ENCODE data around the gene PRKG1.

The PRKG1 gene

DNA sequence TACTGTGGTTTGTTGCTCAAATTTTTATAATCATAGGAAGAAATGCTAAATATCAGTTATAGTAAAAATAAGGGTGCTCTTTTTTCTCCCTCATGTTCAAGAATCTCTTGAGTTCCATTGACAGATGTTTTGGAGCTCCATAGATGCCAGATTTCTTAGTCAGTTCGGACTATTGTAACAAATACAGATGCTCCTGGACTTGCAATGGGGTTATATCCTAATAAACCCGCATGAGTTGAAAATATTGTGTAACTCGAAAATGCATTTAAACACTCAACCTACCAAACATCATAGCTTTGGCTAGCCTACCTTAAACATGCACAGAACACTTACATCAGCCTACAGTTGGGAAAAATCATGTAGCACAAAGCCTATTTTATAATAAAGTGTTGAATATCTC, 725.8 kb downstream of the PRKG1 start:
- no peak for DNase-seq (ENCODE audit: low read depth)
- no peak for TF ChIP-seq CTCF (IDR thresholded peaks at IDR 0.05; ENCODE audit: insufficient read depth, low read depth, low read length, missing control alignments)
- H3K4me3 ChIP-seq (ENCODE audit: low read depth, low read length): no peak overlapping the region

DNA sequence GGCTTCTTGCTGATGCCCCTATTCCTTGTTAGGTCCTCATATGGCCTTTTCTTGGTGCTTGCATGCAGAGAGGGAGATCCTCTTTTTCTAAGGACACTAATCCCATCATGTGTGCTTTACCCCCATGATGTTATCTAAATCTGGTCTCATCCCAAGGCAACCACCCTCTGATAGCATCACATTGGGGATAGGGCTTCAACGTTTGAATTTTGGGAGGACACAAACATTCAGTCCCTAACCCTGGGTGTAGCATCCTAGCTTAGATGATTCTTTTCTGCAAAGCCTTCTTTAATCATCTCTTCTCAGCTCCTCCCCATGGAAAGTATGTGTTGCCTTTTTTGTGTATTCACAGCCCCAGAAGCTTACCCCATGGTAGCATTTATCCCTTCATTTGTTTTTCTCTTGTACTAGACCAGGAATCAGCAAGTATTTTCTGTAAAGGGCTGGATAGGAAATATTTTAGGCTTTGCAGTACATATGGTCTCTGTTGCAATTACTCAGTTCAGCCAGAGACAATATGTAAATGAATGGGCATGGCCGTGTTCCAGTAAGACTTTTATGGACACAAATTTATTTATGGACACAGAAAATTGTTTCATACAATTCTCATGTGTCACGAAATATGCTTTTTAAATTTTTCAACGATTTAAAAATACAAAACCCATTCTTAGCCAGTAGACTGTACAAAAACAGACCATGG, 726.6 kb downstream of the PRKG1 start:
- TF ChIP-seq CTCF (IDR thresholded peaks at IDR 0.05; ENCODE audit: insufficient read depth, low read depth, low read length, missing control alignments): no peak
- DNase-seq (ENCODE audit: low read depth): no peak
- no peak overlapping the region for H3K4me3 ChIP-seq (ENCODE audit: low read depth, low read length)

DNA sequence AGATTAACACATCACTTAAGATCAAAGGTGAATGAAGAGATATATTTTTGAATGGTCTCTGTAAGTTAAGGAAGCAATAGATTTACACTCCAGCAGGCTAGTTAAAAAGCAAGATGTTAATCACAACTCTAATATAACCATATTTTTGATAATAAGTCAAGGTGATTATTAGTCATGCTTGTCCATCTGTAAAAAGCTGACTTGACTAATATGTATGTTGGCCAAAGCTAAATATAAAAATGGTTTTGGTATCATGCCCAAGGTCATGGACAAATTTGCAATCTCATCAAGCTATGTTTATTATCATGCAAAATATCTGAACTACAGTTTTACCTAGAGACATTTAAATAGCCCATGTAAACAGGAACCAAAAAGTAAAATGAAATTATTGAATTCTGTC, 727.7 kb downstream of the PRKG1 start:
- H3K4me3 ChIP-seq (ENCODE audit: low read depth, low read length): no peak overlapping the region
- no peak for DNase-seq (ENCODE audit: low read depth)
- TF ChIP-seq CTCF (IDR thresholded peaks at IDR 0.05; ENCODE audit: insufficient read depth, low read depth, low read length, missing control alignments): no peak

- no peak for DNase-seq (ENCODE audit: low read depth)
- TF ChIP-seq CTCF (IDR thresholded peaks at IDR 0.05; ENCODE audit: insufficient read depth, low read depth, low read length, missing control alignments): no peak
- H3K4me3 ChIP-seq (ENCODE audit: low read depth, low read length): no peak overlapping the region
These were observed 730.6 kb downstream of the PRKG1 start for GRCh38 chr10:51804866-51805265.

DNA sequence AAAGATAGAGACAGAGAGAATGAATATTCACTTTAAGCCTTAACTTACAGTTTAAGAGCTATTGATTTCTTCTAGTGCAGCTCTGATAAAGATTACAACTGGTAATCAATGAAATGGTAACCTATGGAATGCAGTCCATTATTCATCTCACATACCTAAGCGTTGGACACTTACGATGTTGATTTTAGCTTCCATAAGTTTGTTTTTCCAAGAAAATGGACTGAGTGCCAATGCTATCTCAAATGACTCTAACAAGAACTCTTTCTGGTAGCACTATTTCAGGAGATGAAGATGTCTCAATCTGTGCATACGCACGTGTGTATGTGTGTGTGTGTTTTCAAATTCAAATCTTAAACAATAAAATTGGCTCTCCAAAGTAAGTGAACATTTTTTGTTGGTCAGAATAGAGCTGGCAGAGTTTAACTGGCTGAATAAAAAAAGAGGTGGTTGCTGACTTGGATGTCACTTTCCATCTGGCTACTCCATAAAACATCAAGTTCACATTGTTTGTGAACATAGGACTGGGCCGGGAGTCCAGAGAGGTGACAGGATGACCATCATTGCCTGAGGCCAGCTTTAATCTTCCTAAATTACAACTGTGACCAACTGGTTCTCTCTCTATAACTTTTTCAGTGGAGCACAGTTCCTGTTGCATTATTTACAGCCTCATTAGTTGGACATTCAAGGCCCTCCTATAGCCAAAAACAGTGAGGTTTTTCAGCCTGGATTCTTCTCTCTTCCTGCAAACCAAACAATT, 732.0 kb downstream of the PRKG1 start:
- no peak for DNase-seq (ENCODE audit: low read depth)
- TF ChIP-seq CTCF (IDR thresholded peaks at IDR 0.05; ENCODE audit: insufficient read depth, low read depth, low read length, missing control alignments): no peak
- no peak overlapping the region for H3K4me3 ChIP-seq (ENCODE audit: low read depth, low read length)

- H3K4me3 ChIP-seq (ENCODE audit: low read depth, low read length): no peak overlapping the region
- no peak for TF ChIP-seq CTCF (IDR thresholded peaks at IDR 0.05; ENCODE audit: insufficient read depth, low read depth, low read length, missing control alignments)
- no peak for DNase-seq (ENCODE audit: low read depth)
These were observed 733.9 kb downstream of the PRKG1 start for GRCh38 chr10:51808187-51808586.
